COLO829 (cell line): ENCODE data around the gene NFKBIB.
"Not testable (repeated sequence)": the region's sequence is repeated elsewhere in the genome, so short reads cannot be mapped to it uniquely, and the experiment has no call there.

Experiments
- DNase-seq: peaks from one replicate; pipeline ENCODE4 v3.0.0; 2012; ENCODE audit warnings: low spot score

The NFKBIB gene

DNA sequence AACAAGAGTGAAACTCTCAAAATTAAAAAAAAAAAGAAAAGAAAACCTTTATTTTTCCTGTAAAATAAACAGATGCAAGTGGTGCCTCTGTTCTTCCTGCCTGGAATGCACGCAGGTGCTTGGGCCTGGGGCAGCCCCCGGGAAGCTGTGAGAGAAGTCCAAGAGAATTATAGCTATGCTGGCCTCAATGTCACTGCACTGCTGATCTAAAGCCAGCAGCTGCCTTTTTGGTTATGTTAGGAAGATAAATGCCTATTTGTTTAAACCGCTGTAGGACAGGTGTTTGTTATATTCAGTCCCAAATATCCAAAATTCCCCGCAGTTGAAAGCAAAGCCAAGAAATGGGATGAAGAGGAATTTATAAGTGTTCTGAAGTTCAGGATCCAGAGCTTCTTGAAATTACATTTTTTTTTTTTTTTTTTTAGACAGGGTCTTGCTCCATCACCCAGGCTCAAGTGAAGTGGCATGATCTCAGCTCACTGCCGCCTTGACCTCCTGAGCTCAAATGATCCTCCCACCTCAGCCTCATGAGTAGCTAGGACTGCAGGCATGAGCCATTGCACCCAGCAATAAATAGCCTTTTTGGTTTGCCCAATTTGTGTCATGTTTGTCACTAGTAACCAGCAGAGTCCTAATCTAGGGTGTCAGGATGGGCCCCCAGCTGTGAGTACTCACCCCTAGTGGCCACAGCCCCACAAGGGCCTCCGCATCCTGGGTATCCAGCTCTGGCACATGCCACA lies 23.9 kb upstream of the NFKBIB start:
- DNase-seq = no peak

DNA sequence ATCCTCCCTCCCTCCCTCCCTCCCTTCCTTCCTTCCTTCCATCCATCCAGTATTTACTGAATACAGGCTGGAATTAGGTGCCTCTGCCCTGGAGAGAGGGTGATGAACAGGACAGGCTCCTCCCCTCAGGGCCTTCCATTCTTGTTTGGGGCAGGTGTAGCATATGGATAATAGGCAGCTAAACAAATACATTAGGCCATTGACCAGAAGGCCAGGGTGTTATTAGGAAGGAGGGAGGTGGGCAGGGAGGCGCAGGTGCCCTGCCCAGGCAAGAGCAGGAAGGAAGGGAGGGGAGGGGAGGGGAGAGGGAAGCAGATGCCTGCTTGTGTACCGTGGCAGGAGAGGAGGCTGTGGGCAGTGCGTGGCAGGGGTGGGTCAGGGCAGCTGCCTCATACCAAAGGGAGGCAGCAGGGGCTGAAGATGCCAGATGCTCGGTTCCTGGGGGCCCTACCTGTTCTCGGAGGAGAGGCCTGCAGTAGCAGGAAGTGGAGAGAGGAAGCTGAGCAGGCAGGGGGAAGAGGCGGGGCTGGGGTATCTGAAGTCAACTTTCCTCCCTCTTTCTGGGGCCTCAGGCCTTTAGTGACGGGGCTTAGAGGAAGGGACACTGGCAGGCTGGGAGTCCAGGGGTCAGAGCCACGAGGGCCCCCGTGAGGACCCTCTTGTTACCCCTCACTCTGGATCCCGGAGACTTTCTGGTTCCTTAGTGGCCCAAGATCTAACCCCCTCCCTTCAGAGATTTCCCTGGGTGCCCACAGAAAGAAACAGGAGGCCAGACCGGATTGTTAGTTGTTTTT lies 21.8 kb upstream of the NFKBIB start, which contains the start of gene RINL:
RINL (minus strand) TSS at position 495 of the 794 bp plus-strand sequence. CDS start 1,533 bp downstream, outside the sequence.
- no peak for DNase-seq

DNA sequence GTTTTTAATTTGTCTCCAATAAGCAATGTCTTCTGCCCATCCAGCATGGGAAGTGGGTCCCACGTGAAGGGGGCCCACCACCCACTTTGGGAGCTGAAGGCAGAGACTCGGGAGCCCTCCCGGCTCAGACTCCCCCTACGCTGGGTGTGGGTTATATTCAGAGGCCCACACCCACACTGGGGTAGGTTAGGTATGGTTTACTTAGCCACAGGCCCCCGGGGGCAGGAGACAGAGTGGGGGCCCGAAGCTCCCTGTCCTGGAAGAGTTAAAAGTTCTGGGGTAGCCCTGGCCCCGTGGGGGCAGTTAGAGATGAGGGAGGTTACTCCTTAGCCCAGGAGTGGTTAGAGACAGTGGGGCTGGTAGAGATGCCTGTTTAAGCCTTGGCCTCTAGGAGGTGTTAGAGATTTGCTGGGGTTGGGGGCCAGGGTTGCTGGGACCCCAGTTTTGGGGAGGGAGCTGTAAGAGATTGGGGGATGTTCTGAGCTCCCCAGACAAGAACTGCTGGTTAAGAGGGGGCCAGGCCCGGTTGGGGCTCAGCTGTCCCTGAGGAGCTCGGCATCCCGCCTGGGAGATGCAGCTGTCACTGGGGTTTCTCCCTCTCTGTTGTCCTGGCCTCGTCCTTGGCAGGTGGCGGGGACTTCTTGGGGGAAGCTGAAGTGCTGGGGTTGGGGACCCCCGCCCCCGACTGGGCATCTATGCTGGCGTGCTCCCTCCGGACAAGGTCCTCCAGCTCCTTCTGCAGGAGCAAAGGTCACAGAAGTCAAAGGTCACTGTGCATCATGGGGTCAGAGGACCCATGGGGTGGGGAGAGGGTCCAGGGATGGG lies 21.0 kb upstream of the NFKBIB start:
- DNase-seq = no peak

DNA sequence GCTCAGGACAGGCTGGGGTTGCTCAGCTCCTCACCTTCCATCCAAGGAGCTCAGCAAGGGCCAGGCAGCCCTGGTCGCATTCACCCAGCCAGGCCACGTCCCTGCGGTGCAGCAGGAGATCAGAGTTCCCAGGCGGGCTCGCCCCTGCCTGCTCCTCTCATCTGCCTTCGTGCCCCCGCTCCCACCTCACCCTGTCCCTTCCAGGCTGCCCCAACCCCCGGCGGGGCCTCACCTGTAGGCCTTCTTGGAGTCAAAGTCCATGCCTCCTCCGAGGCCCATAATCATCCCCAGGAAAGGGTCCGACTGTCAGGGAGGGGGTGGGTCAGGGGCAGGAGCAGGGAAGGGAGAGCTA lies 20.4 kb upstream of the NFKBIB start:
- no peak for DNase-seq

DNA sequence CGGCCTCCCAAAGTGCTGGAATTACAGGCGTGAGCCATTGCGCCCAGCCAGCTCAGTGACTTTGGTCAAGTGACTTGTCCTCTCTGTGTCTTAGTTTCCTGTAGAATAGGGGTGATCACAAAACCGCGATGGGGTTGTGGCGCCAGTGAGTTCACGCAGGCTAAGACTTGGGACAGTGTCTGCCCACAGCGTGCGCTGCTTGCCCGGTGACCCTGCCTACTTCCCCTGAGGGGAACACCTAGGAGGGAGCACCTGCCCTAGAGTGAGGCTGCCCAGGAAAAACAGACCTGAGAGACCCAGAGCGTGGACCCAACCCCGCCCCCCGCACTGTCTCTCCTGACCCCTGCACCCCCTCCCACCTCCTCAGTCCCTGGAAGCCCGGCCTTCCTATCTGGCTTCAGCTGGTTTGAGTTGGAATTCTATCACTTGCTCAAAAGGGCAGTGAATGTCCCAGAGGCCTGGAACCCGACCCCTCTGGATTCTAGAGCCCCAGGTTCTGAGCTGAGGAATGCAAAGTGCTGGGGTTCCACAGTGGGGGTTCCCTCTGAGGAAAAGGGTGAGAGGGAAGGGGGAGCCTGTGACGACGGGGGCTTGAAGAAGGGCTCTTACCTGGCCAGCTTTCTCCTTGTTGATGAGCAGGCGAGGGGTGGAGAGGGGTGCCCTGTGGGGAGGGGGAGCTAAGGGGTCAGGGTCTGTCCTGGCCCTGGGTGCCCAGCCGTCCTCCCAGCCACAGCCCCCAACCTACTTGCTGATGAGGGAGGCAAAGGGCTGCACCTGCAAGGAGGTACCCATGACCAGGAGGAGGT lies 19.5 kb upstream of the NFKBIB start:
- DNase-seq = no peak

DNA sequence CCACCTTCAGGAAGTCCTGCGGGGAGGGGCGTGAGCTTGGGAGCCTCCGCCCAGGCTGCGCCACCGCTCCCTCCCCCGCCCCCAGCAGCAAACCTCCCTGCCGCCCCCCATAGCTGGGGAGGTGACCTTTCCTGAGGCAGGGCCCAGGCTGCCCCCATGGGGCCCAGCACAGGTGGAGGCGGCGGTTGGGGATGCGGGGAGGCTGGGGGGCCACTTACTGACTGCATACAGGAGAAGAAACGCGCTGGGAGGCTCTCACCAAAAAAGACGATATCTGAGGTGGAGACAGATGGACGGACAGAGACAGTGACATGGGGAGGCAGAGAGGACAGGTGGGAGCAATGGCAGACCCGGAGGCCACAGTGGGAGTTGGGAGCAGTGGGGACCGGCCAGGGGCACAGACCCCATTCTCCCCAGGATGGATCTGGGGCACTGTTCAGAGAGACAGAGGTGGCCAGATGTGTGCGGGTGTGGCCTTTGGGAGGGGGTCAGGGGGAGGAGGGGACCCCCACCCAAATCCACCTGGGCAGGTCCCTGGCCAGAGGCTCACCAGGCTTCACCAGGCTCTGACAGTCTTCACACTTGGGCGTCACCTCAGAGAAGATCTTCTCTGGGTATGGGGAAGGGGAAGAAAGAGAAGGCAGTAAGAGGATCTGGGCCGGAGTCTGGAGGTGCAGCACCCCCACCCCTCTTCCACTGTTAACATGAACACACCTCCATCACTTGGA lies 18.7 kb upstream of the NFKBIB start:
- no peak for DNase-seq

DNA sequence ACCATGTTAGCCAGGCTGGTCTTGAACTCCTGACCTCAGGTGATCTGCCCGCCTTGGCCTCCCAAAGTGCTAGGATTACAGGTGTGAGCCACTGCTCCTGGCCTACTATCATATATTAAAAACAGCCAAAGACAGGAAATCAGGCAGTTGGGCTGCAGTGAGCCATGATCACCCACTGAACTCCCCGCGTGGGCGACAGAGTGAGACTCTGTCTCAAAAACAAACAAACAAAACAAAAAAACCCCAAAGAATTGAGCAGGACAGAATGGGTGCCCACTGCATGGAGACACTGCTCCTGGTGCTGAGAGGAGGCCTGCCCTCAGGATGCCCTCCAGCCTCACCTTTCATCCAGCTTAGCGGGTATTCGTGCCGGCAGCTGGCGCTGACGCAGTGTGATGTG lies 16.5 kb upstream of the NFKBIB start:
- no peak for DNase-seq

DNA sequence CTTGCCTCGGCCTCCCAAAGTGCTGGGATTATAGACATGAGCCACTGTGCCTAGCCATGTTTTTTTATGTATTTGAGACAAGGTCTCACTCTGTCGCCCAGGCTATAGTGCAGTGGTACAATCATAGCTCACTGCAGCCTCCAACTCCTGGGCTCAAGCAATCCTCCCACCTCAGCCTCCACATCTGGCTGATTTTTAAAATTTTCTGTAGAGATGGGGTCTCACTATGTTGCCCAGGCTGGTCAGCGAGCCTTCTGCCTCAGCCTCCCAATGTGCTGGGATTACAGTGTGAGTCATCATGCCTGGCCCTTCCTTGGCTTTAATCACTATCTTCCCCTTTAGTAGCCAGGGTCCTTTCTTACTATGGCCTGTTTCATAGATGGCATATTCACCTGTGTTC lies 15.1 kb upstream of the NFKBIB start:
- not testable (repeated sequence) for DNase-seq

DNA sequence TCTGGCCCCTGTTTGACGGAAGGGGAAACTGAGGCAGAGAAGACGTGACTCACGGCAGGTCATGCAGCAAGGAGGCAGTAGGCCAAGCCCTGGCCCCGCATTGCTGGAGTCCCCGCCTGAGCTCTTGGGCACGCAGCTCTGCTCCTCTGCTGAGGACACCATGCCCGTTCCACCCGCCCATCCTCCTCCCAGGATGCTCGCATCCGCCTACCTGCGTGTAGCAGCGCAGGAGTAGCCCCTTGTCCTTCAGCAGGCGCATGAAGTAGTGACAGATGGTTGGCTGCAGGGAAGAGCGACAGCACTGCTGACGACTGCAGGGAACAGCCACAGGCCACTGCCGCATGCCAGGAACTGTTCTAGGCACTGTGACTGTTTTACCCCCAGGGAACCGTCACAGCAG lies 10.9 kb upstream of the NFKBIB start:
- DNase-seq = no peak

DNA sequence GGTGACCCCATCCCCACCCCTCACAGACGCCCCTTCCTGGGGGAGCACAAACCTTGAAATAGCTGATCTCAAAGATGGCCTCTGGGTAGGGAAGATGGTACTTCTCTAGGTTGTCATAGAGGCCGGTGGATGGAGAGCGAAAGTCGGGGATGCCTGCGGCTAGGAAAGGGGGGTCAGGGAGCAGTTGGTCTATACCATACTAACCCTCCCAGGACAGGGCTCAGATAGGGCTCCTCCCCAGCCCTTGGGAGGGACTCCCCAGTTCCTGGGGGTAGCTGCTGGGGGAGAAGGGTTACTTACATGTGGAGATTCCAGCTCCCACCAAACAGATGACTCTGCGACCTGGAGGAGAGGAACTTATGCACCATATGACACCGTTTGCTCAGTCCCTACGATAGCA lies 10.0 kb upstream of the NFKBIB start:
- no peak for DNase-seq

DNA sequence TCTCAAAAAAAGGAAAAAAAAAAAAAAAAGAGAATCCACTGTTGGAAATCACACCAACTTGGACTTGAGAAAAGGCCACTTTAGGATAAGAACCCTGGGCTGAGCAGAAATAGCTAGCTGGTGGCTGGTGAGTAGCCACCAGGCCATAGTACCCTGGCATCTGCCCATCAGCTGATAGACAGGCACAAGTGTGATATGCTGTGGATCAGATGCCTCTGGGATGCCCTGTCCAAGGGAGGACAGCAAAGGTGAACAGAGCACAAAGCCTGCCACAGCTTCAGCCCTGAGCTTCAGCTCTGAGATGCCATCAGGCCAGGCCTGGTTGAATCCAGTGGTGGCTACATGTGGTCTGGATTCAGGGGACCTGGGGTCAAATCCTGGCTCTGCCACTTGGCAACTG lies 9.1 kb upstream of the NFKBIB start:
- DNase-seq = no peak

DNA sequence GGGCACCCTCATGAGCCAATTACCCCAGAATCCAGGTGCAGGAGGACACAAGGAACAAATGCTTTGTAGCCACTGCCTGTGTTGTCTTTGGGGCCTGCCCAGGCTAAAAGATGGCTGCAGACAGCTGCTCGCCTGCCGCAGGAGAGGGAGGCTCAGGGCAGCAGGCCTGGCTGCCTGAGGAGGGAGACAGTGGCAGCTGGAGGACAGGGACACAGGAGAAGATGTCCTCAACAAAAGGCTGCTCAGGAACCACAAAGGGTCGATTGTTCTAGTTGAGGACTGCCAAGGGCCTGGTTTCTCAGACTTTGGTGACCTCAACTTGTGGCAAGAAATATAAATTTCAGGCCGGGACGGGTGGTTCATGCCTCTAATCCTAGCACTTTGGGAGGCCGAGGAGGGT lies 8.0 kb upstream of the NFKBIB start:
- DNase-seq = peak; percentile 56

DNA sequence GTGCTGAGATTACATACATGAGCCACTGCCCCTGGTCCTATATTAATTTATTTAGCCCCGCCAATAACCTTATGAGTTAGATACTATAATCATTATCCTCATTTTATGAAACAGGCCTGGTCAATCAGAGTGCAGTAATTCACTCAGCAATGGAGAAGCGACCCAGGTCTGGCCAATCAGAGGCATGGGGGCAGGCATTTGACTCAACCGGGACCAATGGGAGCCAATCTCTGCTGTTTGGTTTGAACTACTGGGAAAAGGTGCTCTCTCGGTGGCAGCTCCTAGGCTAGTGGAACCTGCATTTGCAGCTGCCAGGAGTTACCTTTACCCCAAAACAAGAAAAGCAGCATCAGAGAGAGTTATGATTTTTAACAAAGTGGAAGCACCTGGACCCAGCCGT lies 6.9 kb upstream of the NFKBIB start:
- DNase-seq = no peak

DNA sequence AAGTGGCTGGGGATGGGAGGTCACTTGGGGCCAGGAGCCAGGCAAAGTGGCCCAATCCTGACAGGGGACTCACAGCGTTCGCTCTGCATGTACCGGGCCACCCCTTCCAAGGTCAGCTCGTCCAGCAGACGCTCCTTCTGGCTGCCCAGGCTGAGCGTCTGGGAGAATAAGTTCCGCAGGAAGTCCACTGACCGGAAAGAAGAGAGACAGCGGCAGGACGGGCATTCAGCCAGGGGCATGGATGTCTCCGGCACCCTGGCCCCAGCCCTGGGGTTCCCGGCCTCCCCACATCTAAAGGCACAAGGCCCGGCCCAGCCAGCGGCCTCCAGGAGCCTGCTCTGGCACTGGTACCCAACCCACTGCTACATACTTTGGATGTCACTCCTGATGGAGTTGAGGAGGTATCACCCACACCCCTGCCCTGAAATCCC lies 6.4 kb upstream of the NFKBIB start:
- DNase-seq = no peak

DNA sequence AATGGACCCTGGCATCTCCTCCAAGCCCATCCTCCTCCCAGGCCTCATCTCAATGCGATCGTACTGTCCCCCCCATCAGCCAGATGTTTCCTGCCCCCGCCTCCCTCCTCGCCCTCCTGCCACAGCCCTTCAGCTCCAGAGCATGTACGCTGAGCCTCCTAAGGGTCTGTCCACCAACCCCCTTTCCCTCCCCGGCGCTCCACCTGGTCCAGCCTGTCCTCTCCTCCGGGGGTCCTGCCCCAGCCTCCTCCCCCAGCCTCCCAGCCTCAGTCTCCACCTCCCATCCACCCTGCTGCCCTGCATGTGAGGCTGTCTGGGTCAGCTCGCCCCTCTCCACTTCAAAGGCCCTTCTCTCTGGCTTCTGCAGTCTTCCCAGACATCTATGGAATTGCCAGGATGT lies 4.8 kb upstream of the NFKBIB start:
- DNase-seq = no peak

DNA sequence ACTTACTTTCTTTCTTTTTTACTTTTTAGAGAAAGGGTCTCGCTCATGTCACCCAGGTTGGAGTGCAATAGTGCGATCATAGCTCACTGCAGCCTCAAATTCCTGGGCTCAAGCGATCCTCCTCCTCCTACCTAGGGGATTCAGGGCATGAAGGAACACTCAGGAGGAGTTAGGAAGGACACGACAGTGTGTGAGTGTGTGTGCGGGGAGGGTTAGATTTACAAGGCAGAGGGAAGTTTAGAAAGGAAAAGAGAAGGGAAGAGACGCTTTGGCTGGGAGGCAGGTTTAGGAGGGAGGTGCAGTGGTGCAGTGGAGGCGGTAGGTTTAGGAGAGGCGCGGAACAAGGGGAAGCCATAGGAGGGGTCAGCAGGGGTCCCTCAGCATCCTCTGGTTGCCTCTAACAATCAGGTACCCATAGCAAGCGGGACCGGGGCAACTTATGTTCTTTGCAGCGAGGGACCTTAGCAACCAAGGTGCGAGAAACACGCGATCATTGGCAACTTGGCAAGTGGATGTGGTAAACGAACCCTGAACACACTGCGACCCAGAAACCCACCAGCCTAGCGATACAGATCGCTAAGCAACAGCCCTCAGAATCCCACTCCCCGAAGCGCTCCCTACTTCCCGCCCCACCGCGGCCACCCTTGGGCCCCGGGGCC lies 852 bp upstream of the NFKBIB start:
- DNase-seq = no peak

DNA sequence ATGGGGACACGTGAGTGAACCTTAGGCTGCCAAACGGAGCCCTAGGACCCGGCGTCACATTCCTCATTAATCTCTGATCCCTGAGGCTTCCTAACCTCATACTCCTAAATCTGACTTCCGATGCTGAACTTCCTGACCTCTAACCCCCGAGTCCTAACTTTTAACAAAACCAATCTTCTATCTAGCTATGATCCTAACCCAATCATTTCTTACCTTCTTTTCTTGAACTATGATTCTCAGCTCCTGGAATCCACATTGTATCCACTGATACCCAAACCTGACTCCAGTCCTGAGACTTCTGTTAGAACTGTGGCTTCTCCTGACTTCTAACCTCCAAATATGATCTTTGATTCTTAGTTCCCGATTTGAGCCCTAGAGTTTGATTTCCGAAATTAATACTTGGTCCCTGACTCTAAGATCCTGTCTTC lies 447 bp downstream of the NFKBIB start:
- DNase-seq = peak; percentile 17

DNA sequence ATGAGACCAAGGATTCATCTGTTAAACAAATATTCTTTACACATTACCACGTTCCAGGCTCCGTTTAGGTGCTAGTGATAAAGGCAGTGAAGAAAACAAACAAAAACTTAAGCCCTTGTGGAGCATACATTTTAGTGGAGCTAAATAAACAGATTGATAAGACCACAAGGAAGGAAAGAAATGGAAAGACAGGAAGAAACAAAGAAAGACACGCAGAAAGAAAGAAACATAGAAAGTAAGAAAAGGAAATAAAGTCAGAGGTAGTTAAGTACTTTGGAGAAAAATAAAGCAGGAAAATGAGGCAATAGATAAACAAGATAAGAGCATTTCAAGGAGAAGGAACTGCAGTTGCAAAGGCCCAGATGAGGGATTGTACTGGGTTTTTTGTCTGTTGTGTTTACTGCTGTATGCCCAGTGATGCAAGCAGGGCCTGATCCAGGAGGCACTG lies 998 bp downstream of the NFKBIB start:
- no peak for DNase-seq

DNA sequence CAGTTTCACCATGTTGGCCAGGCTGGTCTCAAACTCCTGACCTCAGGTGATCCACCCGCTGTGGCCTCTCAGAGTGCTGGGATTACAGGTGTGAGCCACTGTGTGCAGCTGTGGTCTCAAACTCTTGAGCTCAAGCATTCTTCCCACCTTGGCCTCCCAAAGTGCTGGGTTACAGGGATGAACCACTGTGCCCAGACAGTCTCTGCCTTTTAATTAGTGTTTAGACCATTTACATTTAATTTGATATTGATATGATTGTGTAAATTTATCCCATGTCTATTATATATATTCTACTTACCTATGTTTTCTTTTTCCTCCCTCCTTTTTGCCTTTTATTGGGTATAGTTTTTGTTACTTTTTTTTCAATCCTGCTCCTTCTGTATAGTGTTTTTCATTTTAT lies 1.9 kb downstream of the NFKBIB start:
- DNase-seq = no peak
